ENCODE data around the gene ZRANB3.

DNA sequence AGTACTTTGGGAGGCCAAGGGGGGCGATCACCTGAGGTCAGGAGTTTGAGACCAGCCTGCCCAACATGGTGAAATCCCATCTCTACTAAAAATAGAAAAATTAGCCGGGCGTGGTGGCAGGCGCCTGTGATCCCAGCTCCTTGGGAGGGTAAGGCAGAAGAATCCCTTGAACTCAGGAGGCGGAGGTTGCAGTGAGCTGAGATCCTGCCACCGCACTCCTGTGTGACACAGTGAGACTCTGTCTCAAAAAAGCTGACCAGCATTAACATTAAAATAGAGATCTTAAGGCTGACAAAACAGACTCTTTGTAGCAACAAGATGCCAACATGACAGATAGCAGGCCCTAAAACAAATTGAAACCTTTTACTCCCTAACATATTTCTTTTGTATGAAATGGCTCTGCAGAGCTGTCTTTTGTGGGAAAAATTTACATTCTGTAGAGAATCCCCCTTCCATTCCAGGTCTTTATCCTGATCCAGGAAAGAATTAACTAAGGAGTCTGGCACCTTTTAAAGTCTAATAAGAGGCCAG, 265.0 kb downstream of the ZRANB3 start:
- TF ChIP-seq EP300 (IDR thresholded peaks at IDR 0.05), result no peak
- TF ChIP-seq, protein P1, sequence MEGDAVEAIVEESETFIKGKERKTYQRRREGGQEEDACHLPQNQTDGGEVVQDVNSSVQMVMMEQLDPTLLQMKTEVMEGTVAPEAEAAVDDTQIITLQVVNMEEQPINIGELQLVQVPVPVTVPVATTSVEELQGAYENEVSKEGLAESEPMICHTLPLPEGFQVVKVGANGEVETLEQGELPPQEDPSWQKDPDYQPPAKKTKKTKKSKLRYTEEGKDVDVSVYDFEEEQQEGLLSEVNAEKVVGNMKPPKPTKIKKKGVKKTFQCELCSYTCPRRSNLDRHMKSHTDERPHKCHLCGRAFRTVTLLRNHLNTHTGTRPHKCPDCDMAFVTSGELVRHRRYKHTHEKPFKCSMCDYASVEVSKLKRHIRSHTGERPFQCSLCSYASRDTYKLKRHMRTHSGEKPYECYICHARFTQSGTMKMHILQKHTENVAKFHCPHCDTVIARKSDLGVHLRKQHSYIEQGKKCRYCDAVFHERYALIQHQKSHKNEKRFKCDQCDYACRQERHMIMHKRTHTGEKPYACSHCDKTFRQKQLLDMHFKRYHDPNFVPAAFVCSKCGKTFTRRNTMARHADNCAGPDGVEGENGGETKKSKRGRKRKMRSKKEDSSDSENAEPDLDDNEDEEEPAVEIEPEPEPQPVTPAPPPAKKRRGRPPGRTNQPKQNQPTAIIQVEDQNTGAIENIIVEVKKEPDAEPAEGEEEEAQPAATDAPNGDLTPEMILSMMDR (IDR thresholded peaks at IDR 0.05), result no peak

Data from tibial nerve (tissue), 4 donors.